ENCODE results near the gene PPP1R13L.

PPP1R13L gene

GRCh38 chr19:45358213-45358792, 46.6 kb downstream of the PPP1R13L start:
- Histone ChIP-seq H3K4me3 (ENCODE audit: severe bottlenecking) (no peak overlapping the region), H3K36me3 (ENCODE audit: low read depth) (peaks cover 95% of the 10 kb centered on the region), H3K4me1 (ENCODE audit: insufficient read depth, poor library complexity, severe bottlenecking) (no peaks in the 10 kb centered on the region), H3K27ac (ENCODE audit: poor library complexity, severe bottlenecking) (no peak overlapping the region), H3K9me3 (ENCODE audit: severe bottlenecking) (no peaks in the 10 kb centered on the region), H3K27me3 (ENCODE audit: insufficient read depth, poor library complexity, severe bottlenecking) (no peaks in the 10 kb centered on the region)
- no peak for TF ChIP-seq CTCF (IDR thresholded peaks at IDR 0.05; ENCODE audit: poor library complexity, severe bottlenecking)
- no peak for ATAC-seq (ENCODE audit: low read depth)
- DNase-seq (ENCODE audit: low spot score), result no peak

DNA sequence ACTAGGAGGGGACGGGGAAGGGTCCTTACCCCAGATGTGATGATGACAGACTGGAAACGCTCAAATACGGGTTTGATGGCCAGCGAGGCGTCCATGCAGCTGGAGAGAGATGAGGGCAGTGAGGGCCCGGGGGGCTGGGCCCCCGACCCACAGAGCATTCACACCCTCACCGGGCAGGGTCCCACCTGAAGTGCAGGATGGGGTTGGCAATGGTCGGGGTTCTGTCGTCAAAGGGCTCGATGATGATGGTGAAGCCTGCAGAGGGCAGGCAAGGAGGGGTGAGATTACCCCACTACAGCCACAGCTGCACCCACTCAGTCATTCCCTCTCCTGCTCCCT, 47.5 kb downstream of the PPP1R13L start:
- no peaks in the 10 kb centered on the region for H3K4me1 ChIP-seq (ENCODE audit: insufficient read depth, poor library complexity, severe bottlenecking)
- ATAC-seq (ENCODE audit: low read depth) (no peak), DNase-seq (ENCODE audit: low spot score) (no peak)
- no peaks in the 10 kb centered on the region for H3K9me3 ChIP-seq (ENCODE audit: severe bottlenecking)
- no peak for TF ChIP-seq CTCF (IDR thresholded peaks at IDR 0.05; ENCODE audit: poor library complexity, severe bottlenecking)
- peaks cover 89% of the 10 kb centered on the region for H3K36me3 ChIP-seq (ENCODE audit: low read depth)
- no peaks in the 10 kb centered on the region for H3K27me3 ChIP-seq (ENCODE audit: insufficient read depth, poor library complexity, severe bottlenecking)
- H3K27ac ChIP-seq (ENCODE audit: poor library complexity, severe bottlenecking), result no peak overlapping the region
- H3K4me3 ChIP-seq (ENCODE audit: severe bottlenecking), result no peak overlapping the region

DNA sequence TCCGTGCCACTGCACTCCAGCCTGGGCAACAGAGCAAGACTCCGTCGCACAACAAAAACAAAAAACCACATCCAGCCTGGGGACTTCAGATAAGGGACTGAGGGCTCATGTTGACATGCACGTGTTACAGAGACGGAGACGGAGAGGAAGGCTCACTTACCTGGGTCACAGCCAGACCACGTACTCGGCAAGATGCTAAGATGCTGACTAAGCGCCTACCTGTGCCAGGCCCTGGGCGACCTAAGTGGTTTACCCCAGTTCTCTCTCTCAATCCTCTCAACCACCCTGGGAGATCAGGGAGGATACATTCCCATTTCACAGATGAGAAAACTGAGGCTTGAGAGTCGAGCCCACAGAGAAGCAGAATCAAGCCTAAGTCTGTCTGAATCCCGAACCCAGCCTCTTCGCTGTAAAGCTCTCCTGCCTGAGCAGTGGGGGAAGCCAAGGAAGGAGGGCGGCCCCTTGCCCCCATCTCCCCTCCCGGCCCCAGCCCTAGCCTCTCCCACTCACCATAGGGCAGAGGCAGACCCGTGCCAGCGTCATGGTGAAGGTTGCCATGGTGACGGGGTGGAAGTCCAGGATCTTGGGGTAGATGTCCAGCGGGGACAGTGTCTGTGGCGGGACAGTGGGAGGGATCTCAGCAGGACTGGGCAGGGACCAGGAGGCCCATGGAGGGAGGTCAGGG, 48.0 kb downstream of the PPP1R13L start:
- H3K4me3 ChIP-seq (ENCODE audit: severe bottlenecking), result no peak overlapping the region
- no peak for TF ChIP-seq CTCF (IDR thresholded peaks at IDR 0.05; ENCODE audit: poor library complexity, severe bottlenecking)
- no peaks in the 10 kb centered on the region for H3K4me1 ChIP-seq (ENCODE audit: insufficient read depth, poor library complexity, severe bottlenecking)
- no peak overlapping the region for H3K27ac ChIP-seq (ENCODE audit: poor library complexity, severe bottlenecking)
- no peaks in the 10 kb centered on the region for H3K27me3 ChIP-seq (ENCODE audit: insufficient read depth, poor library complexity, severe bottlenecking)
- ATAC-seq (ENCODE audit: low read depth) (no peak), DNase-seq (ENCODE audit: low spot score) (no peak)
- H3K9me3 ChIP-seq (ENCODE audit: severe bottlenecking), result no peaks in the 10 kb centered on the region
- H3K36me3 ChIP-seq (ENCODE audit: low read depth), result peaks cover 84% of the 10 kb centered on the region

DNA sequence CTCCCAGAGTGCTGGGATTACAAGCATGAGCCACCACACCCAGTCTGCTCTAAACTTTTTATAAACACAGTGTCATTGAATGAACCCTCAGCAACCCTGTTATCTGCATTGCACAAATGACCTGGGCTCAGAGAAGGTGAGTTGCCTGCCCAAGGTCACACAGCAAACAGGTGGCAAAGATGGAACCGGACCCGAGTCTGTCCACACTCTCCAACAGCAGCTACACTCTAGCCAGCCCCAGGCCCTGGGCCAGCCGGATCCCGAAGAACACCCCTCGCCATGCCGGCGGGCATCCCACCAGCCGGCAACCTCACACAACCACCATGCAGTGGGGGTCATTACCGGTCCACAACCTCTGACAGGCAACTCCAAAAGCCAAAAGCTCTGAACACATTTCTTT, 49.0 kb downstream of the PPP1R13L start:
- ATAC-seq (ENCODE audit: low read depth), result no peak
- Histone ChIP-seq H3K27ac (ENCODE audit: poor library complexity, severe bottlenecking) (no peak overlapping the region), H3K36me3 (ENCODE audit: low read depth) (peaks cover 84% of the 10 kb centered on the region), H3K27me3 (ENCODE audit: insufficient read depth, poor library complexity, severe bottlenecking) (no peaks in the 10 kb centered on the region), H3K9me3 (ENCODE audit: severe bottlenecking) (no peaks in the 10 kb centered on the region), H3K4me1 (ENCODE audit: insufficient read depth, poor library complexity, severe bottlenecking) (no peaks in the 10 kb centered on the region), H3K4me3 (ENCODE audit: severe bottlenecking) (no peak overlapping the region)
- TF ChIP-seq CTCF (IDR thresholded peaks at IDR 0.05; ENCODE audit: poor library complexity, severe bottlenecking), result no peak
- no peak for DNase-seq (ENCODE audit: low spot score)

- H3K36me3 ChIP-seq (ENCODE audit: low read depth), result peaks cover 83% of the 10 kb centered on the region
- no peak for DNase-seq (ENCODE audit: low spot score)
- H3K27ac ChIP-seq (ENCODE audit: poor library complexity, severe bottlenecking), result no peak overlapping the region
- no peak for ATAC-seq (ENCODE audit: low read depth)
- no peak for TF ChIP-seq CTCF (IDR thresholded peaks at IDR 0.05; ENCODE audit: poor library complexity, severe bottlenecking)
- H3K9me3 ChIP-seq (ENCODE audit: severe bottlenecking), result no peaks in the 10 kb centered on the region
- H3K4me3 ChIP-seq (ENCODE audit: severe bottlenecking), result no peak overlapping the region
- no peaks in the 10 kb centered on the region for H3K27me3 ChIP-seq (ENCODE audit: insufficient read depth, poor library complexity, severe bottlenecking)
- no peaks in the 10 kb centered on the region for H3K4me1 ChIP-seq (ENCODE audit: insufficient read depth, poor library complexity, severe bottlenecking)
These were observed 49.5 kb downstream of the PPP1R13L start for GRCh38 chr19:45355402-45355801.
